Cerebellar nuclear complex (tissue), 1 donor: ENCODE data around the gene TMEM218.

Experiments used
- DNase-seq, 2 experiments: peaks; one replicate each; lab custom pipeline; 2025; lab: John Stamatoyannopoulos, UW

Gene TMEM218

GRCh38 chr11:125111343-125112207 lies at the start of gene TMEM218:
Gene TMEM218 (minus strand): TSS chr11:125111626. CDS start chr11:125102241, 9,385 bp downstream.
- DNase-seq = peak; percentile 94 to 97

GRCh38 chr11:125157953-125158680 lies 46.7 kb upstream of the TMEM218 start:
- no peak for DNase-seq

DNA sequence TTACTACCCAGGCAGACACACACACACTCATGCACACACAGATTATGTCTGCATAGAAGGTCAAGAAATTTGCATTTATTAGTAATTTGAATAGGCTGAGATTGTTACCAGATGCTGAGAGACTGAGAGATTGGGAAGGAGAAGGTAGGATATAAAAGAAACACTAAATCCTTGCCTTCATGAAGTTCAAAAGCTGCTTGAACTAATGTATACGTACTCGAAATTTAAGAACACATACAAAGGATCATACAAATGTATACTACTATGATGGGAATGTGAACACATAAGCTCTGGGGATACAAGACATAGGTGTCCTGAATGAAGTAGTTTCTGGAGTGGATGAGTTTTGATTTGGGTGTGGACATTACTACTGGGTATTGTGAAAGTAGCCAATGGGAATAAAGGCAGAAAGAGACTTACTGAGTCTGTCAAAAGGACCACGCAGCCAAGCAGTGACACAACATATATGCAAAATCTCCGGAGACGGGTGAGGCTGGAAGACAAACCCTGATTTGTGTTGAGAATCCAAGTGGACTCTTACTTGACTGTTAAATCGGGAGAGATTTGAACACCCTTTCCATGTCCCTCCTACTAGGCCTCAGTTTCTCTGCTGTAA lies 45.8 kb upstream of the TMEM218 start:
- no peak for DNase-seq

- DNase-seq = no peak
These were observed 45.1 kb upstream of the TMEM218 start for GRCh38 chr11:125156346-125157117.

- DNase-seq = no peak
These were observed 44.3 kb upstream of the TMEM218 start for GRCh38 chr11:125155767-125156166.

DNA sequence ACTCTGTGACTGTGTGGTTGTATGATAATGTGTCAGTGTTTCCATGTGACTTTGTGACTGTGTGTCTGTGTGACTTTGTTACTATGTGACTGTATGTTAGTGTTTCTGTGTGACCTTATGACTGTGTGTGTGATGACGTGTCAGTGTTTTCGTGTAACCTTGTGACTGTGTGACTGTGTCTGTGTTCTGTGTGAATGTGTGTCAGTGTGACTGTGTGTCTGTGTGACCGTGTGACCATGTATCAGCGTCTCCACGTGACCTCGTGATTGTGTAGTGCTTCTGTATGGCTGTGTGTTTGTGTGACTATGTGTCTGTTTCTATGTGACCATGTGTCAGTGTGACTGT lies 43.6 kb upstream of the TMEM218 start:
- no peak for DNase-seq

DNA sequence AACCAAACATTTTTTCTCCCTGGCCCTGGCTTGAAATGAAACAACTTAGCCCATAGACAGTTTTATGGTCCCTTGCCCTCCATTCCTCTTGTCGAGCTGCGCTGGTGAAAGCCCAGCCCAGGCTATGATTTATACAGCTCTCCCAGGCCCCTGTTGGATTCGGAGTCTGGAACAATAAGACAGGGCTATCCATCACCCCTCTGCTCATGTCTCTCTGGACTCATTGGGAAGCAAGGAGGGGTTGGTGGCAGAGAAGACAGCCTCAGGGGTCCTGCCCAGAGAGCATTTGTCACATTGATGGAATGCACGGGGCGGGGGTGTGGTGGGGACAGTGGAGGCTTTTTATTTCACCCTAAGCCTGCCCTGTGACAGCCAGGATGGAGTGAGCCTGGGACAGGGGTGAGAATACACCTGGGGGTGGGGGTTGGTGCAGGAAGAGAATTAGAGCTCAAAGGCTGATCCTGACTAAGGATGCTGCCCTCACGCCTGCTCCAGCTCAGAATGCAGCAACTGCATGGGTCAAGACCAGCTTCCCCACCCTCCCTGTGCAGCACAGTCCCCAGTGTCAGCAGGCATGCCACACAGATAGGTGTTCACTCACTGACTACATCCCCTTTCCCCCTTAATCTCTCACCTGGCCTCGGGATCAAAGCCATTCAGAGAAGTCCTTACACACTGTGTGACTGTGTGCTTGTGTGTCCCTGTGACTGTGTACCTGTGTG lies 43.1 kb upstream of the TMEM218 start:
- no peak for DNase-seq

GRCh38 chr11:125153837-125154236 lies 42.4 kb upstream of the TMEM218 start:
- DNase-seq = no peak

DNA sequence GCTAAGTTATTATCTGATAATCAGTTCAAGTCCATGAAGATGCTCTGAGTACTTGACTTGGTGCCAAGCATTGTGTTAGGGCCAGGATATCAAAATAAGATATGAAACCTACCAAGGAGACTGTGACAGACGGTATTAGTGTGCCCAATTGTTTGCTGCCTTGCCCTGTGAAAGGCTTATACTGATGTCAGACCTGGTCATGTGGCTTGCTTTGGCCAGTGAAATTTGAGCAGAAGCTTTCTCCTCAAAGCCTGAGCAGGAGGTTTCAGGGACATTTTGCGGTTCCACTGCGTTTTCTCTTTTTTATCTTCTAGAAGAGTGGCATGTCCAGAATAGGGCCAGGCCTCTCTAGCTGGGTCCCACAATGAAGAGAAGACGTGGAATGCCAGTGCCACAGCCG lies 37.3 kb upstream of the TMEM218 start:
- DNase-seq = no peak

GRCh38 chr11:125148011-125148410 lies 36.6 kb upstream of the TMEM218 start:
- no peak for DNase-seq

- DNase-seq = no peak
These were observed 35.9 kb upstream of the TMEM218 start for GRCh38 chr11:125147280-125147679.

DNA sequence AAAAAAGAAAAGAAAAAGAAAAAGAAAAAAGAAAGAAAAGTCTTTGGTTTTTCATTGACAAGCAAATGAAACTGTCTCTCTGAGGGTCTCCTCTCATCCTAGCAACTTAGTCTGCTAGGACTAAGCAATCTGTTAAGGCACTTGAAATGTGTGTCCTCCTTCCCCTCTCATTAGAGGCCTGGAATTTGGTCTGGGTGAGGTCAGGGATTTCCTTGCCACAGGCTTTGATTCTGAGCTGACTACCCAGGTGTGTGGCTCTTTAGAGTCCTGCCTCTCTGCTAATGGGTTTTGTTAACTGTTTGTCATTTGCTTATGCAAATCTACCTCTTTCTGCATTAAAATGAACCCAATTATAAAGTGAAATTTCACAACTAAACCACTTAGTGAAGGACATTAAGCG lies 34.8 kb upstream of the TMEM218 start:
- DNase-seq = no peak

DNA sequence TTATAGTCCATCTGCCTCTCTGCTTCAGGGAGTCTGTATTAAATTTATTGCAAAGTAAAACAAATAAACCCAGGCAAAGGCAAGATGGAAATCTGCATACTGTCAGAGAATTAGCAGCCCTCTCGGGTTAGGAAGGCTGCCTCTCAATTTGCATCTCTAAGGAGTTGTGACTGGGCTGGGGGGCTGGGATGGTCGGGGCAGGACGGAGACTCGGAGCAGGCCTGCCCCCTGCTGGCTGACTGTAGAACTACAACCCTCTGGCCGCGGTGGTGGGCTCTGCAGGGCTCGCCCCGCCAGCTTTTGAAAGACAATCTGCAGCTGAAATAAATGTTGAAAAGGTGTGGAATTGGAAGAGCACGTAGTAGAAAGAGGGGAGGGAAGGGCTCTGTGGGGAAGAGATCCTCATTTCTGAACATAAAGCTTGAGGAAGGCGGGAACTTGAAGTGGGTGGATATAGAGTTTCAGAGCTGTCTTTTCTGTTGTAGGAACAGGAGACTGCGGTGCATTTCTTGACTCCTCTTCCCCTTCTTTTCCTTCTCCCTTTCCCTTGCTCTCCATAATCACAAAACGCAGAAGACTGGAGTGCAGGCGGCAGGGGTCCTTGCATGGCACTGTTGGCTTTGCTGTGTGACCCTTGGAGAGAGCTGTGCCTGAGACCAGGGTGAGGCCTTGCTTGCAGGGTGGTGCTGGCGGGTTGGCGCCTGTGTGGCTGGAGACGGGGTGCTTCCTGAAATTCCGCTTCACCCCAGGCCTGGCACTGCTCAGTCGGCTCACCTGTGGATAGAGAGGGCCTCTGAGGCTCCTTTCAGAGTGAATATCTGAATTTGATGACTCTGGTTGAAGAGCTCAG lies 30.5 kb upstream of the TMEM218 start:
- no peak for DNase-seq

DNA sequence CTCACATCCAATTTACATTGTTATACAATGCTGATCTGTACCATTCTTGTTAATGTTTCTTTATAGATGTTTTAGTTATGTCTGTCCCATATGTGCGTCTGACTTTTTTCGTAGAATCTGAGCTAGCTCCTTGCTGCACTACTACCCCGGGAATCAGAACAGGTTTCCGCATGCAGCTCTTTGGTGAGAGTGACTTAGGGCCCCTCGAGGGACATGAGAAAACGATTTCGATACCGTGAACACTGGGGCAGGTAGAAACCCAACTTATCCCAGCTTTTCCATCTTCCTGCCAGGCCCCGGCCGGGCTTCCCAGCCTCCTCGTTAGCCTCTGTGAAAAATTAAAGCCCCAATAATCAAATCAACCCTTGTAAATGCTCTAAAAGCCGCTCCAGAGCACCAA lies 29.8 kb upstream of the TMEM218 start:
- no peak for DNase-seq

GRCh38 chr11:125140233-125140632 lies 28.8 kb upstream of the TMEM218 start:
- DNase-seq = no peak

GRCh38 chr11:125139778-125140177 lies 28.4 kb upstream of the TMEM218 start:
- DNase-seq = no peak

- DNase-seq = no peak
These were observed 27.5 kb upstream of the TMEM218 start for GRCh38 chr11:125138966-125139365.

DNA sequence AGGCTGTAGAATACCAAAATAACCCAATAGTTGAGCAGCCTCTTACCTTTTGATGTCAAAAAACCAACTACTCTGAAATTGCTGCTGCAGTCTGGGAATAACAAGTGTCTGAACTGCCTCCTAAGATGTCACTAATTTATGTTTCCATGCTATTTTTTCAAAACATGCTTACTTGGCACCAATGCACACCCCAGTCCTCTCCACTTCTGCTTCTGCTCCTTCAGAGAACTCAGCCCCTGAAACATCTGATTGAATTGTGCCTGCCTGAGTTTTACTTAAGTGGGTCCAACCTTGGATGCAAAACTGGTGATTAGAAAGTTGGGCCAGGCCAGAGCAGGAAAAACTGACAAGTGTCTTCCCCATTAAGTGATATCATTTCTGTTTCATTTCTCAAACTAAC lies 24.6 kb upstream of the TMEM218 start:
- DNase-seq = no peak

- DNase-seq = no peak
These were observed 21.2 kb upstream of the TMEM218 start for GRCh38 chr11:125132596-125132995.

GRCh38 chr11:125132071-125132470 lies 20.6 kb upstream of the TMEM218 start:
- DNase-seq = no peak
